Stimulated activated CD4-positive, alpha-beta T cell treated with anti-CD3 and anti-CD28 coated beads, Interleukin-4, amount 100 ng/mL, for 1 hour (primary cell): Measurements from ENCODE around the gene MPL.

ENCODE experiments used
- DNase-seq: peaks from one replicate; pipeline ENCODE4 v3.0.0-alpha.2; 2020

Gene MPL

GRCh38 chr1:43327549-43328292, 9.9 kb upstream of the MPL start:
- no peak for DNase-seq

GRCh38 chr1:43329995-43330751, 7.4 kb upstream of the MPL start:
- peak; percentile 61 for DNase-seq

GRCh38 chr1:43331688-43332087, 5.9 kb upstream of the MPL start:
- DNase-seq, result no peak

GRCh38 chr1:43334453-43335205, 3.0 kb upstream of the MPL start:
- no peak for DNase-seq

- DNase-seq, result no peak
Observed at GRCh38 chr1:43338001-43338400, 383 bp downstream of the MPL start.

- DNase-seq, result no peak
Observed at GRCh38 chr1:43339584-43340232, 2.1 kb downstream of the MPL start.

GRCh38 chr1:43340559-43340958, 2.9 kb downstream of the MPL start:
- no peak for DNase-seq

- DNase-seq, result no peak
Observed at GRCh38 chr1:43344267-43344850, 6.7 kb downstream of the MPL start.

GRCh38 chr1:43345120-43345519, 7.5 kb downstream of the MPL start:
- no peak for DNase-seq

GRCh38 chr1:43346636-43347035, 9.0 kb downstream of the MPL start:
- no peak for DNase-seq

GRCh38 chr1:43348343-43348808, 10.8 kb downstream of the MPL start:
- DNase-seq, result no peak

- DNase-seq, result peak; percentile 40
Observed at GRCh38 chr1:43348809-43349593, 11.4 kb downstream of the MPL start.

- DNase-seq, result no peak
Observed at GRCh38 chr1:43349594-43350306, 12.1 kb downstream of the MPL start.

GRCh38 chr1:43350976-43351375, 13.4 kb downstream of the MPL start:
- no peak for DNase-seq

- DNase-seq, result no peak
Observed at GRCh38 chr1:43351421-43352350, 14.1 kb downstream of the MPL start.

GRCh38 chr1:43352351-43352705, 14.7 kb downstream of the MPL start:
- DNase-seq, result no peak

GRCh38 chr1:43352881-43353280, 15.3 kb downstream of the MPL start:
- DNase-seq, result no peak

- DNase-seq, result no peak
Observed at GRCh38 chr1:43354471-43354870, 16.9 kb downstream of the MPL start.

- no peak for DNase-seq
Observed at GRCh38 chr1:43354936-43355335, 17.3 kb downstream of the MPL start.

GRCh38 chr1:43357251-43357650, 19.6 kb downstream of the MPL start:
- no peak for DNase-seq
